Fibroblast of upper back skin (primary cell): ENCODE data around the gene PTPN2.
A peak's percentile ranks its signal among the peaks of the same experiment; 100 is the strongest.
"Not testable (repeated sequence)": the region's sequence is repeated elsewhere in the genome, so short reads cannot be mapped to it uniquely, and the experiment has no call there.

Experiments used
- DNase-seq: peaks from one replicate; pipeline ENCODE4 v3.0.0-alpha.2; 2013

The PTPN2 gene

GRCh38 chr18:12883684-12884405 is at the start of gene PTPN2:
PTPN2 (minus strand) TSS chr18:12884237; CDS start chr18:12884141, 96 bp downstream.
- DNase-seq: peak; percentile 96

- no peak for DNase-seq
Observed at GRCh38 chr18:12933327-12933726, 49.3 kb upstream of the PTPN2 start.

- no peak for DNase-seq
Observed at GRCh38 chr18:12930908-12931307, 46.9 kb upstream of the PTPN2 start.

GRCh38 chr18:12930376-12930775 is 46.3 kb upstream of the PTPN2 start:
- no peak for DNase-seq

GRCh38 chr18:12929477-12930083 is 45.5 kb upstream of the PTPN2 start:
- DNase-seq: no peak

GRCh38 chr18:12928641-12929040 is 44.6 kb upstream of the PTPN2 start:
- no peak for DNase-seq

GRCh38 chr18:12928206-12928605 is 44.2 kb upstream of the PTPN2 start:
- DNase-seq: peak; percentile 12

GRCh38 chr18:12924616-12925015 is 40.6 kb upstream of the PTPN2 start:
- DNase-seq: no peak

GRCh38 chr18:12922266-12922665 is 38.2 kb upstream of the PTPN2 start:
- no peak for DNase-seq

- no peak for DNase-seq
Observed at GRCh38 chr18:12921178-12921577, 37.1 kb upstream of the PTPN2 start.

GRCh38 chr18:12911929-12912703 is 28.1 kb upstream of the PTPN2 start:
- DNase-seq: no peak

GRCh38 chr18:12911025-12911928 is 27.2 kb upstream of the PTPN2 start:
- DNase-seq: peak; percentile 28

GRCh38 chr18:12908706-12909105 is 24.7 kb upstream of the PTPN2 start:
- no peak for DNase-seq

- peak; percentile 25 for DNase-seq
Observed at GRCh38 chr18:12907258-12907925, 23.4 kb upstream of the PTPN2 start.

- no peak for DNase-seq
Observed at GRCh38 chr18:12906773-12907172, 22.7 kb upstream of the PTPN2 start.

GRCh38 chr18:12906119-12906518 is 22.1 kb upstream of the PTPN2 start:
- DNase-seq: no peak

GRCh38 chr18:12904012-12904516 is 20.0 kb upstream of the PTPN2 start:
- DNase-seq: no peak

GRCh38 chr18:12901208-12901607 is 17.2 kb upstream of the PTPN2 start:
- DNase-seq: not testable (repeated sequence)

- not testable (repeated sequence) for DNase-seq
Observed at GRCh38 chr18:12896784-12897333, 12.8 kb upstream of the PTPN2 start.

- peak; percentile 52 for DNase-seq
Observed at GRCh38 chr18:12895626-12896025, 11.6 kb upstream of the PTPN2 start.

- no peak for DNase-seq
Observed at GRCh38 chr18:12895014-12895413, 11.0 kb upstream of the PTPN2 start.

- no peak for DNase-seq
Observed at GRCh38 chr18:12891561-12891960, 7.5 kb upstream of the PTPN2 start.
